Nephron (organoid): Measurements from ENCODE around the gene CDKAL1.

Experiments
- H3K27ac Mint-ChIP-seq, 3 experiments: 2 replicates each; pipeline ENCODE4 v1.8.0; 2020; ENCODE audit warnings: mixed read lengths in 3 of 3, mild to moderate bottlenecking in 2 of 3, moderate library complexity in 1 of 3
- H3K27me3 Mint-ChIP-seq: 2 replicates; pipeline ENCODE4 v1.8.0; 2021; ENCODE audit warnings: low read depth, mild to moderate bottlenecking, moderate library complexity, mixed read lengths
- H3K36me3 Mint-ChIP-seq: 2 replicates; pipeline ENCODE4 v1.8.0; 2020; ENCODE audit warnings: low read depth, mixed read lengths
- H3K4me1 Mint-ChIP-seq: 2 replicates; pipeline ENCODE4 v1.8.0; 2020; ENCODE audit warnings: mixed read lengths
- H3K4me3 Mint-ChIP-seq, 3 experiments: 2 replicates each; pipeline ENCODE4 v1.8.0; 2020; ENCODE audit warnings: mild to moderate bottlenecking in 3 of 3, mixed read lengths in 3 of 3, moderate library complexity in 2 of 3
- H3K9me3 Mint-ChIP-seq: 2 replicates; pipeline ENCODE4 v1.8.0; 2020; ENCODE audit warnings: mixed read lengths
- CTCF ChIP-seq, 3 experiments: fragments of 200-600 bp; sonication (generic); IDR thresholded peaks; one replicate each; pipeline ENCODE4 v1.5.0; 2021; ENCODE audit warnings: antibody characterized with exemption in 3 of 3; ENCODE audit not compliant: unreplicated experiment in 3 of 3

Gene CDKAL1

GRCh38 chr6:21227486-21227885, 693.2 kb downstream of the CDKAL1 start:
- no peak for TF ChIP-seq CTCF (IDR thresholded peaks at IDR 0.05; ENCODE audit: unreplicated experiment in 3 of 3)
- Mint-ChIP-seq H3K27ac (no peak overlapping the region), H3K4me3 (no peak overlapping the region), H3K27me3 (no peaks in the 10 kb centered on the region), H3K36me3 (peaks cover 26% of the 10 kb centered on the region), H3K4me1 (peaks cover 13% of the 10 kb centered on the region), H3K9me3 (no peaks in the 10 kb centered on the region)

- no peaks in the 10 kb centered on the region for H3K27me3 Mint-ChIP-seq
- no peak for TF ChIP-seq CTCF (IDR thresholded peaks at IDR 0.05; ENCODE audit: unreplicated experiment in 3 of 3)
- peaks cover 7% of the 10 kb centered on the region for H3K9me3 Mint-ChIP-seq
- no peak overlapping the region for H3K27ac Mint-ChIP-seq
- no peak overlapping the region for H3K4me3 Mint-ChIP-seq
- H3K4me1 Mint-ChIP-seq: peaks cover 13% of the 10 kb centered on the region
- peaks cover 35% of the 10 kb centered on the region for H3K36me3 Mint-ChIP-seq
These were observed 694.2 kb downstream of the CDKAL1 start for GRCh38 chr6:21228411-21228810.

GRCh38 chr6:21228876-21229460, 694.7 kb downstream of the CDKAL1 start:
- Mint-ChIP-seq H3K4me3 (no peak overlapping the region), H3K36me3 (peaks cover 41% of the 10 kb centered on the region), H3K27me3 (no peaks in the 10 kb centered on the region), H3K4me1 (peaks cover 13% of the 10 kb centered on the region), H3K9me3 (peaks cover 13% of the 10 kb centered on the region), H3K27ac (peak overlapping the region in 1 of 3 experiments; percentile 14)
- no peak for TF ChIP-seq CTCF (IDR thresholded peaks at IDR 0.05; ENCODE audit: unreplicated experiment in 3 of 3)

GRCh38 chr6:21230536-21230935, 696.3 kb downstream of the CDKAL1 start:
- Mint-ChIP-seq H3K4me1 (peaks cover 13% of the 10 kb centered on the region), H3K27ac (no peak overlapping the region), H3K9me3 (peaks cover 26% of the 10 kb centered on the region), H3K27me3 (no peaks in the 10 kb centered on the region), H3K36me3 (peaks cover 55% of the 10 kb centered on the region), H3K4me3 (no peak overlapping the region)
- TF ChIP-seq CTCF (IDR thresholded peaks at IDR 0.05; ENCODE audit: unreplicated experiment in 3 of 3): no peak

GRCh38 chr6:21235162-21235561, 700.9 kb downstream of the CDKAL1 start:
- no peaks in the 10 kb centered on the region for H3K27me3 Mint-ChIP-seq
- H3K27ac Mint-ChIP-seq: no peak overlapping the region
- peaks cover 81% of the 10 kb centered on the region for H3K36me3 Mint-ChIP-seq
- no peak for TF ChIP-seq CTCF (IDR thresholded peaks at IDR 0.05; ENCODE audit: unreplicated experiment in 3 of 3)
- peaks cover 49% of the 10 kb centered on the region for H3K9me3 Mint-ChIP-seq
- no peak overlapping the region for H3K4me3 Mint-ChIP-seq
- H3K4me1 Mint-ChIP-seq: no peaks in the 10 kb centered on the region

GRCh38 chr6:21238208-21238607, 704.0 kb downstream of the CDKAL1 start:
- Mint-ChIP-seq H3K36me3 (peaks cover 52% of the 10 kb centered on the region), H3K9me3 (peaks cover 48% of the 10 kb centered on the region), H3K4me1 (no peaks in the 10 kb centered on the region), H3K27ac (no peak overlapping the region), H3K27me3 (no peaks in the 10 kb centered on the region), H3K4me3 (no peak overlapping the region)
- TF ChIP-seq CTCF (IDR thresholded peaks at IDR 0.05; ENCODE audit: unreplicated experiment in 3 of 3): no peak
